PC-3 (cell line): ENCODE results near the gene MATN4. TPM values are rescaled to one million over a fixed set of nuclear protein-coding genes. Genes with fewer than 3 reads are reported as not detected.

Experiments
- ATAC-seq: fragments of 200-7000 bp; cut with Tn5 transposase; 2 replicates; pipeline ENCODE4 v1.9.1; 2020; ENCODE audit warnings: mild to moderate bottlenecking, moderate library complexity
- BruUV-seq: library from RNA; stranded (reverse); fragments of 400-500 nt; replicated peaks from 2 replicates; lab custom pipeline; 2021; lab: Mats Ljungman, UMichigan
- CTCF ChIA-PET: fragments of 300-600 bp; sonication (Branson Sonifier 250); formaldehyde crosslinking; loops from one replicate; lab custom pipeline; 2022; ENCODE audit warnings: antibody characterized with exemption; lab: Charles Lee
- POLR2A ChIA-PET: fragments of 300-600 bp; sonication (Branson Sonifier 250); formaldehyde crosslinking; loops from one replicate; lab custom pipeline; 2022; ENCODE audit warnings: antibody characterized with exemption; ENCODE audit not compliant: unreplicated experiment; lab: Charles Lee
- DNase-seq: peaks from one replicate; pipeline ENCODE4 v3.0.0-alpha.2; 2015
- H2AFZ ChIP-seq: fragments of 300-600 bp; sonication (generic); 2 replicates; pipeline ENCODE4 v1.6.0; 2016; ENCODE audit warnings: antibody characterized with exemption, low read length
- H3F3A ChIP-seq: fragments of 300-600 bp; sonication (generic); one replicate; pipeline ENCODE4 v1.6.0; 2017; ENCODE audit warnings: antibody characterized with exemption, low read length, control low read depth, mild to moderate bottlenecking; ENCODE audit not compliant: unreplicated experiment
- H3K27ac ChIP-seq: fragments of 300-600 bp; sonication (generic); 2 replicates; pipeline ENCODE4 v1.5.1; 2016; ENCODE audit warnings: mild to moderate bottlenecking, low read length
- H3K27me3 ChIP-seq: fragments of 300-600 bp; sonication (generic); 2 replicates; pipeline ENCODE4 v1.6.1; 2016; ENCODE audit warnings: low read length, mixed read lengths
- H3K36me3 ChIP-seq: fragments of 300-600 bp; sonication (generic); 2 replicates; pipeline ENCODE4 v1.6.1; 2016; ENCODE audit warnings: low read depth, mixed run types, low read length, mixed read lengths
- H3K4me1 ChIP-seq: fragments of 300-600 bp; sonication (generic); 2 replicates; pipeline ENCODE4 v1.5.1; 2016; ENCODE audit warnings: low read length; ENCODE audit not compliant: insufficient read depth
- H3K4me2 ChIP-seq: fragments of 300-600 bp; sonication (generic); 2 replicates; pipeline ENCODE4 v1.6.0; 2016; ENCODE audit warnings: low read length
- H3K4me3 ChIP-seq: fragments of 300-600 bp; sonication (generic); 2 replicates; pipeline ENCODE4 v1.5.1; 2016; ENCODE audit warnings: mild to moderate bottlenecking, low read length, mixed read lengths
- H3K79me2 ChIP-seq: fragments of 300-600 bp; sonication (generic); 2 replicates; pipeline ENCODE4 v1.6.1; 2017; ENCODE audit warnings: low read length, mixed read lengths
- H3K9ac ChIP-seq: fragments of 300-600 bp; sonication (generic); 2 replicates; pipeline ENCODE4 v1.6.0; 2016; ENCODE audit warnings: mild to moderate bottlenecking, low read length
- H3K9me2 ChIP-seq: fragments of 300-600 bp; sonication (generic); replicated peaks from 2 replicates; pipeline ENCODE4 v1.6.1; 2016; ENCODE audit warnings: mixed run types, low read length, mixed read lengths
- H3K9me3 ChIP-seq: fragments of 300-600 bp; sonication (generic); 2 replicates; pipeline ENCODE4 v1.6.1; 2016; ENCODE audit warnings: low read length, mixed read lengths
- H4K20me1 ChIP-seq: fragments of 300-600 bp; sonication (generic); 2 replicates; pipeline ENCODE4 v1.6.1; 2016; ENCODE audit warnings: low read length, mixed read lengths
- CTCF ChIP-seq: fragments of 300-600 bp; sonication (generic); conservative IDR thresholded peaks from 2 replicates; pipeline ENCODE4 v1.5.1; 2017; ENCODE audit warnings: antibody characterized with exemption, low read depth, mild to moderate bottlenecking, low read length
- EZH2 ChIP-seq: fragments of 300-600 bp; sonication (generic); IDR thresholded peaks from one replicate; pipeline ENCODE4 v1.6.1; 2017; ENCODE audit warnings: antibody characterized with exemption, mild to moderate bottlenecking, low read length; ENCODE audit not compliant: unreplicated experiment
- EZH2phosphoT487 ChIP-seq: fragments of 300-600 bp; sonication (generic); IDR thresholded peaks from 2 replicates; pipeline ENCODE4 v1.6.1; 2018; ENCODE audit warnings: mild to moderate bottlenecking, antibody characterized with exemption, low read length, borderline replicate concordance
- intact Hi-C: fragments of 100-400 bp; cut with micrococcal nuclease; formaldehyde crosslinking; loops from 2 replicates; pipeline ENCODE4 v1.9.0; 2023
- total RNA-seq: library from RNA; depleted of rRNA; stranded (reverse); fragments of >200 nt; gene quantifications from 2 replicates; pipeline ENCODE4 v1.2.3, GENCODE V29; 2014

The MATN4 gene
- total RNA-seq, 1 experiment from 2014 or later: 0.33 TPM

- Histone ChIP-seq H3K4me2 (peak overlapping the region; percentile 87), H3K36me3 (no peaks in the 10 kb centered on the region), H3K79me2 (0 out of 2 replicates have a peak, but pooled peaks cover 6% of the 10 kb centered on the region), H3K4me3 (peak overlapping the region; percentile 58; the same call in 1 of the 2 replicates), H3K4me1 (peaks cover 38% of the 10 kb centered on the region), H3K9me3 (no peaks in the 10 kb centered on the region), H3K9me2 (no peaks in the 10 kb centered on the region), H3K9ac (no peak overlapping the region), H4K20me1 (no peaks in the 10 kb centered on the region), H3F3A (no peaks in the 10 kb centered on the region), H2AFZ (no peak overlapping the region), H3K27ac (no peak overlapping the region), H3K27me3 (no peaks in the 10 kb centered on the region)
- ATAC-seq (no peak), DNase-seq (no peak)
- ChIA-PET POLR2A (no interaction called here), CTCF (no interaction called here)
- intact Hi-C loops: no loop called here
- no TSS peak for BruUV-seq
- TF ChIP-seq EZH2phosphoT487 (no peak), EZH2 (no peak), CTCF (no peak)
These were observed 56.1 kb downstream of the MATN4 start for GRCh38 chr20:45251884-45252560.

DNA sequence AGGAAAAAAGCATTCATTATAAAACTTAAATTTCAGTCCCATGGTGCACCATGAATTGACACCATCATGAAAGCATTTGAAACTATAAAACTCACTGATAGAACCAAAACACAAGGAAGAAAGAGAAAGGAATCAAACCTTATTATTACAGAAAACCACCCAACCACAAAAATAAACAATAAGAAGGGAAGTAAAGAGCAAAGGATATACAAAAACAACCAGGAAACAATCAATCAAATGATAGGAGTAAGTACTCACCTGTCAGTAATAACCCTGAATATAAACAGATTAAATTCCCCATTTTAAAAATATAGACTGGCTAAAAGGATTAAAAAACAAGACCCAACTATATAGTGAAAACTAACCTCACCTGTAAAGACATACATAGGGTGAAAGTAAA, 59.5 kb downstream of the MATN4 start:
- no peaks in the 10 kb centered on the region for H3K27me3 ChIP-seq
- no peaks in the 10 kb centered on the region for H3F3A ChIP-seq
- ChIA-PET CTCF (interaction anchor here (0.6 kb wide), 1 partner anchor 137 kb away, joined by 3 read pairs; no protein-coding TSS in a partner anchor), POLR2A (no interaction called here)
- no peak for TF ChIP-seq EZH2
- TF ChIP-seq EZH2phosphoT487: no peak
- no peak for TF ChIP-seq CTCF
- H3K4me2 ChIP-seq: no peak overlapping the region
- peaks cover 17% of the 10 kb centered on the region for H3K4me1 ChIP-seq
- no peaks in the 10 kb centered on the region for H4K20me1 ChIP-seq
- no peaks in the 10 kb centered on the region for H3K9me2 ChIP-seq
- intact Hi-C loops: no loop called here
- no peak overlapping the region for H3K27ac ChIP-seq
- no peak overlapping the region for H3K9ac ChIP-seq
- no peak for DNase-seq
- H2AFZ ChIP-seq: no peak overlapping the region
- H3K79me2 ChIP-seq: 0 out of 2 replicates have a peak, but pooled peaks cover 3% of the 10 kb centered on the region
- no peak overlapping the region for H3K4me3 ChIP-seq
- ATAC-seq: no peak
- no peaks in the 10 kb centered on the region for H3K36me3 ChIP-seq
- no peaks in the 10 kb centered on the region for H3K9me3 ChIP-seq
- BruUV-seq: no TSS peak

DNA sequence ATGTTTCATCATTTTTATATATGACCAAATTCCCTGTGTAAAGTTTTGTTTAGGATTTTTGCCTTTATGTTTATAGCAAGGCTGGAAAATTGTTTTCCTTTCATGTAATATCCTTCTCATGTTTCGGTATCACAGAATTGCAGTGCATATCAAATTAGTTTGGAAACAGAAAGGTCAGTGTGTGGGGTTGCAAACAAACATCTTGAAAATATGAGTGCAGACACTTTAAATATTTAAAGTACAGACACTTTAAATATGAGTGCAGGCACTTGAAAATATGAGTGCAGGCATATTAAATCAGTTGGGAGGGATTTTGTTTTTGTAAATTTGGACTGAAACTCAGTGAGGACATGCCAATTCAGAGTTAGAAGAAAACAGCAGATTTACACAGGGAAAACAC, 60.2 kb downstream of the MATN4 start:
- H3K27ac ChIP-seq: no peak overlapping the region
- H2AFZ ChIP-seq: no peak overlapping the region
- H3K4me2 ChIP-seq: no peak overlapping the region
- H3F3A ChIP-seq: no peaks in the 10 kb centered on the region
- H3K36me3 ChIP-seq: no peaks in the 10 kb centered on the region
- ATAC-seq (no peak), DNase-seq (no peak)
- CTCF ChIA-PET: no interaction called here
- peaks cover 10% of the 10 kb centered on the region for H3K4me1 ChIP-seq
- no peaks in the 10 kb centered on the region for H3K9me3 ChIP-seq
- no peaks in the 10 kb centered on the region for H3K27me3 ChIP-seq
- no peaks in the 10 kb centered on the region for H3K9me2 ChIP-seq
- no peak overlapping the region for H3K9ac ChIP-seq
- POLR2A ChIA-PET: no interaction called here
- no peaks in the 10 kb centered on the region for H3K79me2 ChIP-seq
- no peak overlapping the region for H3K4me3 ChIP-seq
- intact Hi-C loops: no loop called here
- TF ChIP-seq EZH2 (no peak), EZH2phosphoT487 (no peak), CTCF (no peak)
- no TSS peak for BruUV-seq
- H4K20me1 ChIP-seq: no peaks in the 10 kb centered on the region
